Vagina (tissue), 2 donors: ENCODE data around the gene GPER1.

Source experiments
- CTCF ChIP-seq, 3 experiments: fragments of 450-650 bp in 2 of 3; fragments of 200-600 bp in 1 of 3; sonication (generic) in 1 of 3; IDR thresholded peaks; one replicate each; pipeline ENCODE4 v1.5.1; 2017 to 2019; ENCODE audit warnings: antibody characterized with exemption in 3 of 3, mild to moderate bottlenecking in 2 of 3, moderate library complexity in 2 of 3
- POLR2A ChIP-seq, 2 donors: fragments of 450-650 bp; IDR thresholded peaks; one replicate each; pipeline ENCODE4 v1.6.1; 2017; ENCODE audit warnings: antibody characterized with exemption in 2 of 2, mild to moderate bottlenecking in 2 of 2, moderate library complexity in 2 of 2
- POLR2AphosphoS5 ChIP-seq, 2 donors: sonication (generic); formaldehyde crosslinking; IDR thresholded peaks; one replicate each; pipeline ENCODE4 v1.9.0; 2017; ENCODE audit warnings: antibody characterized with exemption in 2 of 2, mild to moderate bottlenecking in 2 of 2, low read depth in 1 of 2; ENCODE audit not compliant: insufficient read depth in 1 of 2

- no peak for TF ChIP-seq POLR2AphosphoS5 (IDR thresholded peaks at IDR 0.05; ENCODE audit: insufficient read depth in 1 of 2, low read depth in 1 of 2)
- no peak for TF ChIP-seq CTCF (IDR thresholded peaks at IDR 0.05)
- TF ChIP-seq POLR2A (IDR thresholded peaks at IDR 0.05): no peak
Measured at GRCh38 chr7:1095621-1096155, 7.8 kb downstream of the GPER1 start.
